ENCODE results near the gene U2SURP.
"Not testable (repeated sequence)": the region's sequence is repeated elsewhere in the genome, so short reads cannot be mapped to it uniquely, and the experiment has no call there.

U2SURP gene

DNA sequence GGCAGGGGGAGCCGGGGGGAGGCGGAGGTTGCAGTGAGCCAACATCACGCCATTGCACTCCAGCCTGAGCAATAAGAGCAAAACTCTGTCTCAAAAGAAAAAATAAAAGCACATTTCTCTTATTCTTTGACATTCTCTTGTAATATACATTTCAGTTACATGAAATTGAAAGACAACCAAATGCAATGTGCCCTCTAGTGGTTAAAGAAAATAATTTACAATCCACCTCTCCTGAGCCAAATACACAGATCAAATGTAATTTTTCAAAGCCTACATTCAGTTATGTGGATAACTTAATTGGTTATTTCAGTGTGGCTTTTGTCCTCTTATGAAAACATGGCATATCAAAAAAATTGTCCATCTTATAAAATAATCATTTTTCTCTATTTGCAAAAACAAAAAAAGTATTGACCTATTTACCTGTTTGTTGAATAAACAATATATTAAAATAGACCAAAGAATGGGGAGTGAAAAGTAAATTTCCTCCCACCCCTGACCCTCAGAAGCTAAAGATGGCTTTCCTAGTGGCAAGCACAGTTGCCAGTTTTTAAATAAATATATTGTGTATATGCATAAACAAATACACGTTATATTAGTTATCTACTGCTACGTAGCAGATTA lies 14.2 kb upstream of the U2SURP start:
- peaks cover 33 to 44% of the 10 kb centered on the region in 2 donors for H3K27me3 Mint-ChIP-seq
- H3K27ac Mint-ChIP-seq, result no peak overlapping the region
- ATAC-seq (replicated peaks) (peak; percentile 57), DNase-seq (no peak)
- no peaks in the 10 kb centered on the region for H3K36me3 Mint-ChIP-seq (ENCODE audit: insufficient read depth)
- H3K4me3 Mint-ChIP-seq, result no peak overlapping the region
- no peaks in the 10 kb centered on the region for H3K9me3 Mint-ChIP-seq
- H3K4me1 Mint-ChIP-seq (ENCODE audit: low read depth in 2 of 2), result no peaks in the 10 kb centered on the region

DNA sequence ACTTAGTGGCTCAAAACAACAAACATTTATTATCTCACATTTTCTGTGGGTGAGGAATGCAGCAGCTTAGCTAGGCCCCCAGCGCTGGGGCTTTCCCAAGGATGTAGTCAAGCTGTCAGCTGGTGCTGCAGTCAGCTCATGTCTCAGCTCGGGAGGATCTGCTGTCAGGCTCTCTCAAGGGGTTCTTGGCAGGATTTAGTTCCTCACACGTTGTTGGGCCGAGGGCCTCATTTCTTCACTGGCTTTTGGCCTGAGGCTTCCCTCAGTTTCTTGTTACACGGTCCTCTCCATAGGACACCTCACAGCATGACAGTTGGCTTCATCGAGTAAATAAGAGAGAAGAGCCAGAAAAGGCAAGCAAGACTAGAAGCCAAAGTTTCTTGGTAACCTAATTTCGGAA lies 13.7 kb upstream of the U2SURP start:
- Mint-ChIP-seq H3K4me3 (no peak overlapping the region), H3K27me3 (peaks cover 32 to 44% of the 10 kb centered on the region in 2 donors), H3K36me3 (ENCODE audit: insufficient read depth) (no peaks in the 10 kb centered on the region), H3K9me3 (no peaks in the 10 kb centered on the region), H3K4me1 (ENCODE audit: low read depth in 2 of 2) (no peaks in the 10 kb centered on the region), H3K27ac (no peak overlapping the region)
- DNase-seq, result no peak
- peak; percentile 41 for ATAC-seq (replicated peaks)

DNA sequence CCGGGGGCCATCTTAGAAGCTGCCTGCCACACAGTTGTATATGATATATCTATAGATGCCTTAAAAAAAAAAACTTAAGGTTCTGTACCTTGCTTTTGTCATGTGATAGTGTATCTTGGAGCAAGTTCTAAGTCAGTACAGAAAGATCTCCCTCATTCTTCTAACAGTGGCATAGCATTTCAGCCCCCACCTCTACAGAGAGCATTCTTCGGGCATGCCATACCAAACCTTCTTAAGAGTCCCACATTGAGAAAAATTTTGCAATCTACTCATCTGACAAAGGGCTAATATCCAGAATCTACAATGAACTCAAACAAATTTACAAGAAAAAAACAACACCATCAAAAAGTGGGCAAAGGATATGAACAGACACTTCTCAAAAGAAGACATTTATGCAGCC lies 13.1 kb upstream of the U2SURP start:
- peaks cover 33 to 42% of the 10 kb centered on the region in 2 donors for H3K27me3 Mint-ChIP-seq
- ATAC-seq (replicated peaks); H3K4me1 Mint-ChIP-seq (ENCODE audit: low read depth in 2 of 2); H3K4me3 Mint-ChIP-seq; H3K9me3 Mint-ChIP-seq; H3K27ac Mint-ChIP-seq; H3K36me3 Mint-ChIP-seq (ENCODE audit: insufficient read depth); DNase-seq: not testable (repeated sequence)

DNA sequence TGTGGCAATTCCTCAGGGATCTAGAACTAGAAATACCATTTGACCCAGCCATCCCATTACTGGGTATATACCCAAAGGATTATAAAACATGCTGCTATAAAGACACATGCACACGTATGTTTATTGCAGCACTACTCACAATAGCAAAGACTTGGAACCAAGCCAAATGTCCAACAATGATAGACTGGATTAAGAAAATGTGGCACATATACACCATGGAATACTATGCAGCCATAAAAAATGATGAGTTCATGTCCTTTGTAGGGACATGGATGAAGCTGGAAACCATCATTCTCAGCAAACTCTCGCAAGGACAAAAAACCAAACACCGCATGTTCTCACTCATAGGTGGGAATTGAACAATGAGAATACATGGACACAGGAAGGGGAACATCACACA lies 12.5 kb upstream of the U2SURP start:
- ATAC-seq (replicated peaks); DNase-seq; H3K9me3 Mint-ChIP-seq; H3K4me3 Mint-ChIP-seq; H3K4me1 Mint-ChIP-seq (ENCODE audit: low read depth in 2 of 2); H3K36me3 Mint-ChIP-seq (ENCODE audit: insufficient read depth); H3K27ac Mint-ChIP-seq: not testable (repeated sequence)
- H3K27me3 Mint-ChIP-seq, result peaks cover 29 to 37% of the 10 kb centered on the region in 2 donors

DNA sequence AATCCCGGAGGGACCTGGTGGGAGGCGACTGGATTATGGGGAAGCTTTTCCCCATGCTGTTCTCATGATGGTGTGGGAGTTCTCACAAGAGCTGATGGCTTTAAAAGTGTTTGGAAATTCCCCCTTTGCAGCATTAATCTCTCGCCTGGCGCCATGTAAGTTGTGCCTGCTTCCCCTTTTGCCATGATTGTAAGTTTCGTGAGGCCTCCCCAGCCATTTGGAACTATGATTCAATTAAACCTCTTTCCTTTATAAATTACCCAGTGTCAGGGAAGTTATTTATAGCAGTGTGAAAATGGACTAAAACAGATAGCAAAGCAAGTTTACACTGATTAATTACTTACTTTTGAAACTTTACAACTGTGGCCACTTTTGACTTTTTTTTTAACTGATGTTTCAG lies 10.6 kb upstream of the U2SURP start:
- no peak for DNase-seq

DNA sequence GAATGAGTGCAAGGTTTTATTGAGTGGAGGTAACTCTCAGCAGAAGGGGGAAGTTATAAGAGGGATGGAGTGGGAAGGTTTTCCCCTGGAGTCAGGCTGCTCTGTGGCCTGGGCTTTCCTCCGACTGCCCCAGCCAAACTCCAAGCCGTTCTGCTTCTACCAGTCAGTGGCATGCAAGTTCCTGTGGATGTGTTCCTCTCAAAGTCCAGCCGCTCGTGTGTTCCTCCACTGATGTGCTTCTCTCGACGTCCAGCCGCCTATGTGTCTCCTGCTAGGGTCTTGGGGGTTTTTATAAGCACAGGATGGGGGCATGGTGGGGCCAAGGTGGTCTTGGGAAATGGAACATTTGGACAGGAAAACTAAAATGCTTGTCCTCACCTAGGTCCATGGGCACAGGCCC lies 9.0 kb upstream of the U2SURP start:
- no peak for DNase-seq
- peaks cover 28 to 48% of the 10 kb centered on the region in 2 donors for H3K27me3 Mint-ChIP-seq
- no peaks in the 10 kb centered on the region for H3K36me3 Mint-ChIP-seq (ENCODE audit: insufficient read depth)
- H3K4me3 Mint-ChIP-seq, result no peak overlapping the region
- peaks cover 0 to 4% of the 10 kb centered on the region in 2 donors for H3K4me1 Mint-ChIP-seq (ENCODE audit: low read depth in 2 of 2)
- ATAC-seq (replicated peaks), result no peak
- H3K9me3 Mint-ChIP-seq, result no peaks in the 10 kb centered on the region
- H3K27ac Mint-ChIP-seq, result no peak overlapping the region

More for the DNA sequence above, 10.6 kb upstream of the U2SURP start:
- Mint-ChIP-seq H3K27ac (no peak overlapping the region), H3K9me3 (no peaks in the 10 kb centered on the region), H3K27me3 (peaks cover 24 to 40% of the 10 kb centered on the region in 2 donors), H3K4me1 (ENCODE audit: low read depth in 2 of 2) (peaks cover 0 to 4% of the 10 kb centered on the region in 2 donors), H3K4me3 (no peak overlapping the region), H3K36me3 (ENCODE audit: insufficient read depth) (no peaks in the 10 kb centered on the region)
- ATAC-seq (replicated peaks), result no peak

DNA sequence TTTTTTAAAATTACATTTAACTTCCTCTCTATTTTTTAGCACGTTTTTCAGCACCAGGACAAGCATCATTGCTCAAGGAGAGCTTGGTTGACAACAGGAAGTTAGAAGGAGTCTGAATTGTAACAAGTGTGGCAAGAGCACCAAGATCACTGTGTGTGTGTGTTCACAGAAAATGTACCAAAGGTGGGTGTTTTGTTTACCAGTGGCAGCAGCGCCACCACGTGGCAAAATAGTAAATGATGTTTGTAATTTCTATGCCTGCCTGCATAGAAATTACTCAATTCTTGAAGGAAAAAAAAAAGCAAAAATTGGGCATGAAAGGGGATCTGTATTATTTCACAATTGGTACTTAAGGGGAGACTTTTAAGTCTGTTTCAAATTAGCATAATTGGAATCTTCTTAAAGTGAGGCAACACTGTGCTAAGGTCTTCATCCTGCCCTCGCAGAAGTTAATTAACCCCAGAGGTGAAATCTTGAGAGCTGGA lies 7.4 kb upstream of the U2SURP start:
- peak; percentile 56 to 62 (median 56) for DNase-seq
- ATAC-seq (replicated peaks), result peak; percentile 81
- H3K4me1 Mint-ChIP-seq (ENCODE audit: low read depth in 2 of 2), result peaks cover 0 to 4% of the 10 kb centered on the region in 2 donors
- H3K4me3 Mint-ChIP-seq, result no peak overlapping the region
- no peaks in the 10 kb centered on the region for H3K9me3 Mint-ChIP-seq
- peaks cover 18 to 38% of the 10 kb centered on the region in 2 donors for H3K27me3 Mint-ChIP-seq
- no peaks in the 10 kb centered on the region for H3K36me3 Mint-ChIP-seq (ENCODE audit: insufficient read depth)
- H3K27ac Mint-ChIP-seq, result no peak overlapping the region

DNA sequence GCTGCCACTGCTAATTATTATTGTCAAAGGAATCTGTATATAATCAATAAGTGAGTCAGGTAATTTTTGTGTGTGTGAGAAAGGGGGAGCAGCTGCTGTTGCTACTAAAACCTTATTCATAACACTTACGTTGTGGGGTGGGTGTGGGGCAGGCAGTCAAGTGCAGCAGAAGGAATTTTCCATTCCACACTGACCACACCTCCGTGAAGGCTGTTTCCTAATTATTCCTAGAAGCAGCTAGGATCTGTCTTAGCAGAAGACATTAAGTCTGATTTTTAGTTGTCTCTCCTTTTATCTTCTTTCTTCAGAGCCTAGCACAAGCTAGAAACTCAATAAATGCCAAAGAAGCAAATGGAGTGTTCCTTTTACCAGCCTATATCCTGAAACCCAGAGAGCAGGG lies 4.0 kb upstream of the U2SURP start:
- no peak for ATAC-seq (replicated peaks)
- Mint-ChIP-seq H3K9me3 (no peaks in the 10 kb centered on the region), H3K36me3 (ENCODE audit: insufficient read depth) (peaks cover 13% of the 10 kb centered on the region), H3K27ac (no peak overlapping the region), H3K4me1 (ENCODE audit: low read depth in 2 of 2) (peaks cover 18 to 19% of the 10 kb centered on the region in 2 donors), H3K27me3 (peaks cover 11 to 28% of the 10 kb centered on the region in 2 donors), H3K4me3 (no peak overlapping the region)
- DNase-seq, result no peak

DNA sequence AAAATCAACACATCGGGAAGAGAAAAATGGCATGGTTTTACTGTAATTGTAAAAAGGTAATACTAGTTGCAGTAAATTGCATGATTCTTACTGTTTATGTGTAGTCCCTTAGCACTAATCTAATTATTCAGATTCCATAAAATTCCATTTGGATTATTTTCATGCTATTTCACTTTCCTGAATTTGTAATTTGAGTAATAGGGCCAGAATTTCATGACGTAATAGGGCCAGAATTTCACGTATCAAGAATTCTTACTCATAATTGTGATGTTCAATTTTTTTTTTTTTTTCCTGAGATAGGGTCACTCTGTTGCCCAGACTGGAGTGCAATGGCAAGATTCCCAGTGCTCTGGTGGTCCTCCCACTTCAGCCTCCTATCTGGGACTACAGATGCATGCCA lies 2.9 kb upstream of the U2SURP start:
- Mint-ChIP-seq H3K36me3 (ENCODE audit: insufficient read depth) (peaks cover 16% of the 10 kb centered on the region), H3K4me3 (no peak overlapping the region), H3K9me3 (no peaks in the 10 kb centered on the region), H3K27ac (no peak overlapping the region), H3K27me3 (peaks cover 5 to 21% of the 10 kb centered on the region in 2 donors), H3K4me1 (ENCODE audit: low read depth in 2 of 2) (peaks cover 26 to 28% of the 10 kb centered on the region in 2 donors)
- DNase-seq, result no peak
- no peak for ATAC-seq (replicated peaks)

DNA sequence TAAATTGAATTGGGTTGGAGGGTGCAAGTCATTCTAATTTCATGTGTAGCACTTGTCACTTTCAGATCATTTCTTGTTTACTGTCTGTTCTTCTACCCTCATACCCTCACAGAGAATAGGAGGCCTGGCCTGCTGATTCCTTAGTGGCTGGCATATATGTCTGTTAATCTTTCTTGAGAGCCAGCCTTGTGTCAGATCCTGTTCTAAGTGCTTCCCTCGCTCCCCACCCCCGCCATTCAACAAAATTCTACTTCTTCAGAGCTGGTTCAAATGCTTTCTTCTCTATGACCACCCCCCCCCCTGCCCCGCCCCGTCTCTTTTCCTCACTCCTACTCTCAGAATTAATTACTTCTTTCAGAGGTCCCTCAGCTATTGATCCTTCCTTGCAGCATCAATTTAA lies 1.5 kb upstream of the U2SURP start:
- Mint-ChIP-seq H3K4me3 (peak overlapping the region in 1 of 2 donors; percentile 91), H3K27ac (no peak overlapping the region), H3K4me1 (ENCODE audit: low read depth in 2 of 2) (peaks cover 23 to 32% of the 10 kb centered on the region in 2 donors), H3K9me3 (no peaks in the 10 kb centered on the region), H3K27me3 (peaks cover 5 to 16% of the 10 kb centered on the region in 2 donors), H3K36me3 (ENCODE audit: insufficient read depth) (peaks cover 16% of the 10 kb centered on the region)
- no peak for ATAC-seq (replicated peaks)
- DNase-seq, result no peak

DNA sequence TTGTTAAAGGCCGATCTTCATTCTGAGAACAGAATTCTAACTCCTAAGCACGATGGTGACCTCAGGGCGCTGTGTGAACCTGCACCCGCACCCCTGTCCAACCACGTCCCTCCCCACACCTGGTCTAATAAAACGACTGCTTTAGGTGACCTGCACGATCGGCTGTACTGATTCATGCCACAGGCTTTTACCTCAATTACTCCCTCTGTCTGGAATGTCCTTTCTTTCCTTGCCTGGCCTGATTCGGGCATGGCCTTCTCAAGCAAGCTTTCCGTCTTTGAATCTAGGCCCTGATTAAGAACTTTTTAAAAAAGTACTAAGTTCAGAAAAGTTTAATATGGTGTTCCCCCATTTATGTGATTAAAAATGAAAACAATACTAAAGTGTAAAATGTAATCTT lies 842 bp upstream of the U2SURP start:
- no peak for DNase-seq
- Mint-ChIP-seq H3K36me3 (ENCODE audit: insufficient read depth) (peaks cover 20% of the 10 kb centered on the region), H3K27ac (peak overlapping the region; percentile 98 to 99), H3K4me1 (ENCODE audit: low read depth in 2 of 2) (peaks cover 24 to 36% of the 10 kb centered on the region in 2 donors), H3K27me3 (peaks cover 5 to 9% of the 10 kb centered on the region in 2 donors), H3K9me3 (no peaks in the 10 kb centered on the region), H3K4me3 (peak overlapping the region; percentile 91 to 97)
- no peak for ATAC-seq (replicated peaks)

DNA sequence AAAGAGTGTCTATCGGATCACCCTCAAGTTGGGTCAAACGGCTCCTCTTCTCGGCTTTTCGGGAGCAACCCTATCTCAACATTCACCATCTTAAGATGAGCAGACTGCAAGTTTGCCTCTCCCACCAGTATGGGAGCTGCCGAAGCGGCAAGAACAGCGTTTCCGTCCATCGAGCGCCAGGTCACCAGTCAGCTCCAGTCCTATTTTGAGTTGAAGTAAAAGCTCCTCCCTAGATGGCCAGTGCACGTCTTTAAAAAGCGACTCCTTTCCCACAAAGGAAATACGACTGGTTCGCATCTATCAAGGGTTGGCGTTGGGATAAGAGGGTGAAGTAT lies 369 bp upstream of the U2SURP start:
- Mint-ChIP-seq H3K27me3 (peaks cover 5 to 7% of the 10 kb centered on the region in 2 donors), H3K4me1 (ENCODE audit: low read depth in 2 of 2) (peaks cover 25 to 39% of the 10 kb centered on the region in 2 donors), H3K36me3 (ENCODE audit: insufficient read depth) (peaks cover 21% of the 10 kb centered on the region), H3K4me3 (peak overlapping the region; percentile 91 to 97), H3K9me3 (no peaks in the 10 kb centered on the region), H3K27ac (peak overlapping the region; percentile 98 to 99)
- ATAC-seq (replicated peaks) (peak; percentile 70), DNase-seq (peak in 1 of 3 experiments; percentile 53)

DNA sequence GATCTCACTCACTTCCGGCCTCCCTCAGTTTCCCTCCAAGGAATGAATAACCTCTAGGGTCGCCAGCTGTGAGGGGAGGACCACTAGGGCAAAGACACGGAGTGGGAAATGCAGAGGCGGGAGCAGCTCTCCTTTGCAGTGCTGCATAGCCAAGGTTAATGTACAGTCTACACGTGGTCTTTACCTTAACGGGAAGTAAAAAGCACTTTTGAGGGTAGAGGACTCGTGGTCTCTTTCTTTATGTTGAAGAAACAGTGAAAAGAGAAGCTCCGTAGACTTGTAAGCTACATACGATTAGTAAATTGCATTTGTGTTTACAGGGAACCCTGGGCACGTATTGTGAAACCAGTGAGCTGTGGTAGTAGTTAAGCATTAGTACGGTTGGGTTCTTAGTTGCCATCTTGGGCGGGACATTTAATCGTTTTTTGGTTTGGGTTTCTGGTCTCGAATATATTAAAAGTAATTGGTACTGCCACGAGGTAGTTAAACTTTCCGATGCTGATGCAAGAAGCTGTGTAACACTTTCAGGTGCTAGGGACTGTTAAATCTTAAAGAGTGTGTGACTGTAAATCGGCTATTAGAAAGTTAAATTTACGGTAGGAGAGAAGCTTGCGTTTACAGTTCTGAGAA lies 828 bp downstream of the U2SURP start:
- peak overlapping the region; percentile 98 to 99 for H3K27ac Mint-ChIP-seq
- DNase-seq, result peak in 2 of 3 experiments; percentile 3 to 20
- peaks cover 35 to 51% of the 10 kb centered on the region in 2 donors for H3K4me1 Mint-ChIP-seq (ENCODE audit: low read depth in 2 of 2)
- peaks cover 21% of the 10 kb centered on the region for H3K36me3 Mint-ChIP-seq (ENCODE audit: insufficient read depth)
- peak; percentile 18 for ATAC-seq (replicated peaks)
- peaks cover 0 to 2% of the 10 kb centered on the region in 2 donors for H3K27me3 Mint-ChIP-seq
- no peaks in the 10 kb centered on the region for H3K9me3 Mint-ChIP-seq
- H3K4me3 Mint-ChIP-seq, result peak overlapping the region; percentile 91 to 97

DNA sequence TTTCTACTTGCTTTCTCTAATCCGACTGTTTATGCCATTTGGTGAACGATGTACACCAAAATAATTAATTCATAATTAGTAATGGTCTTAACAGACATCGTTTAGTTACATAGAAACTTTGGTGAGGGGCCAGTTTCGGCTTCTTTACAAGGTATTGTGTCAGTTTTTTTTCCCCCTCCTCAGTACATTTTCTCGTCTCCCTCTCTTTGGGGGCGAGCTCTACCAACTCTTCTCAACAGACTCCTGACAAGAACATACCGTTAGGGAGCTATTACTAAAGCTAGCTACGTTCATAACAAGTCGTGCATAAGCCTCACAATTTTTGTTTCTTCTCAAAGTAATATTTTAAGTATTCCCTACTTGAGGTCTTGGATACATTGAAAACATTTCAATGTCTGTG lies 1.4 kb downstream of the U2SURP start:
- Mint-ChIP-seq H3K4me3 (peak overlapping the region; percentile 91 to 97), H3K27me3 (no peaks in the 10 kb centered on the region), H3K4me1 (ENCODE audit: low read depth in 2 of 2) (peaks cover 39 to 55% of the 10 kb centered on the region in 2 donors), H3K36me3 (ENCODE audit: insufficient read depth) (peaks cover 21% of the 10 kb centered on the region), H3K9me3 (no peaks in the 10 kb centered on the region), H3K27ac (peak overlapping the region; percentile 98 to 99)
- ATAC-seq (replicated peaks), result no peak
- no peak for DNase-seq
